22Rv1 (cell line): ENCODE measurements around the gene COX7A2.

ENCODE experiments used
- H3K27ac ChIP-seq: fragments of 450-650 bp; 2 replicates; pipeline ENCODE4 v1.5.1; 2017
- CTCF ChIP-seq: fragments of 450-650 bp; IDR thresholded peaks from 2 replicates; pipeline ENCODE4 v1.5.1; 2017; ENCODE audit warnings: mild to moderate bottlenecking
- ZFX ChIP-seq: fragments of 450-650 bp; IDR thresholded peaks from 2 replicates; pipeline ENCODE4 v1.6.1; 2017; ENCODE audit warnings: antibody characterized with exemption, borderline replicate concordance

The COX7A2 gene

DNA sequence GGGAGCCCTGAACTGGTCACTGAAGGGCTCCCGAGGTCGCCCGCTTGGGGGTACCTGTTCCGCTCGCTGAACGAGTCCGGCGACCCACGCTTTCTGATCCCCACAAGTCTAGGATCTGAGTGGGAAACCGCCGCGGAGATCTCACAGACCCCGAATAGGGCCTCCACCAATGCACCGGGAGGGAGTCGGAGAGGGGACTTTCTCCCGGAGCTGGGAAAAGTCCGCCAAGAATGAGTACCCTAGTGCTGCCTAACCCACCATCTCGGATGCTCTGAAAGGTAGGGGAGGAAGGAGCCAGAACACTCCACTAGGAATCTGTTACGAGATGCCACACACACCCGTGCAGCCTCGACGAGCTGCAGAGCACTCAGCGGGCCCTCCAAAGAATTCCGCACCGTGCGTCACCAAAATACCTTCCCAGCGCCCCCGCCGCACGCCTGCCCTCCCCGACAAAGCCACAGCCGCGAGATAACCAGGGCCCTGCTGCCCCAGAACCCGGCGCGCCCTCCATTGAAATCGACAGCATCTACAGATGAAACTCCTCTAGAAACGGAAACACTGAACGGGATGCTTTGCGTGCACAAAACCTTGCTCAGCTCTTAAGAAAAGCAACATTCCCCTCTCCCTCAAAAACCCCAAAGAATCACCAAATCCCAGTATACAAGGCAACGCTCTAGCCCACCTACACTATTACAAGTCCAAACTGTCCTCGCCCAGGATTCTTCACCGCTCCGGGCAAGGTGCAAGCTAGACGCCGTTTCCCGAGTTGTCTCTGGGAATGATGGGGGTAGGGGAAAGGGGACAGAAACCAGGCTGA, 38.4 kb downstream of the COX7A2 start:
- TF ChIP-seq CTCF, result no peak
- TF ChIP-seq ZFX, result no peak
- H3K27ac ChIP-seq, result no peak overlapping the region; the same call in 1 of the 2 replicates

GRCh38 chr6:75204217-75204958, 39.2 kb downstream of the COX7A2 start:
- no peak overlapping the region for H3K27ac ChIP-seq
- no peak for TF ChIP-seq ZFX
- TF ChIP-seq CTCF, result peak; percentile 82

DNA sequence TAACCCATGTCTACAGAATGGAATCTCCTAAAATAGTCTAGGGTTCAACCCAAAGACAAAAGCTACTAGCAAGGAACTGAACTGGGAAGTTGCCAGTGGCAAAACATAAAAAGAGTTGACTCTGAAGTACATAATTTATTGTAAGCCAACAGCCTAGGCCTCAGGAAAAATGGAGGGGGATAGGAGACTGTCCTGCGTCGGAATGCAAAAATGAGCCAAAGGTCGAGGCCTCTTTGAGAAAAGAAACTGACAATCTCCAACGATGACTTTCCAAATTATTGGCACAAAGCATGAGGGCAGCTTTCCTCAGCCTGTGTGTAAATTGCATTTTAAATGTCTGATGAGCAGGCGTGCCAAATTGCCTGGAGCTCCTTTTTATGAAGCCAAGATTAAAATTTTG, 39.9 kb downstream of the COX7A2 start:
- TF ChIP-seq ZFX (no peak), CTCF (no peak)
- no peak overlapping the region for H3K27ac ChIP-seq

DNA sequence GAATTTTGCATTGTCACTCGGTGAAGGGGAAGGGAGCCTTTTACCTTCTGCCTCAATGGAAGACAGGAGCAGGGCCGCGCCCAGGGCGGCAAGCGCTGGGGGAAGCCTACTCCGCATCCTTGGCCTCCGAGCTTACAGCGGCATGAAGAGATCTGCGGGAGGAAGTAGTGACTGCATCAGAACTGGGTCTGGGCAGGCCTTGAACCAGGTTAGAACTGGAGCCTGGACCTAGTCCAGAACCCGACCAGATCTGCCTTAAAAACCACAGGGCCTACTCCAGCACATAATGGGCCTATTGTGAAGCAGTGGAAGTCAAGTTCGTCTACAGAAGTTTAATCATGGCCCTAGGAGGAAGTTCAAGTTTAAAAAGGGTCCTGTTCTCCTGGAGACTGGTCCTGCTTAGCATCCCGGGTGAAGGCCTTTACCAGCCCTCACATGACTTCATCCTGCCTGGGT, 40.9 kb downstream of the COX7A2 start:
- H3K27ac ChIP-seq, result no peak overlapping the region

GRCh38 chr6:75201901-75202672, 41.5 kb downstream of the COX7A2 start:
- H3K27ac ChIP-seq, result no peak overlapping the region
- no peak for TF ChIP-seq ZFX
- TF ChIP-seq CTCF, result no peak

More for the DNA sequence above, 40.9 kb downstream of the COX7A2 start:
- no peak for TF ChIP-seq CTCF
- TF ChIP-seq ZFX, result no peak

DNA sequence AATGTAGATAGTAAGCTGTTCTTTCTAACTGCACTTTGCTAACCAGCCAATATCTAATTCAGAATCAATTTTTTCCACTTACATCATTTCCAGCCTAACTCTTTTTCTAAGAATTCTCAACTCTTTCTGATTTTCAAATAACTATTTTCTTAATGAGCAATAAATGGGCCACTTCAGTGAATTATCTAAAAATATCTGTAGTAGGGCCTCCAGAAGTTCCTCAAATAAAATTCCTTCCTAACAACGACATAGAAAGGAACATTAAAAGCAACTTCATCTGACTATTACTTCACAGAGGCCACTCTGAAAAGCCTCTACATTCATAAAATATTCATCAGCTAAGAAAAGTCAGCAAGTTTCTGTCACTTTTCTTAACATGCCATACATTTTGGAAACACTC, 42.6 kb downstream of the COX7A2 start:
- no peak for TF ChIP-seq CTCF
- TF ChIP-seq ZFX, result no peak
- no peak overlapping the region for H3K27ac ChIP-seq
